HG03571 (cell line): Measurements from ENCODE around the gene OR51V1.

ENCODE experiments used
- ATAC-seq: cut with Tn5 transposase; IDR thresholded peaks from one replicate; pipeline ENCODE4 v1.9.1; 2021; ENCODE audit not compliant: unreplicated experiment

Gene OR51V1

DNA sequence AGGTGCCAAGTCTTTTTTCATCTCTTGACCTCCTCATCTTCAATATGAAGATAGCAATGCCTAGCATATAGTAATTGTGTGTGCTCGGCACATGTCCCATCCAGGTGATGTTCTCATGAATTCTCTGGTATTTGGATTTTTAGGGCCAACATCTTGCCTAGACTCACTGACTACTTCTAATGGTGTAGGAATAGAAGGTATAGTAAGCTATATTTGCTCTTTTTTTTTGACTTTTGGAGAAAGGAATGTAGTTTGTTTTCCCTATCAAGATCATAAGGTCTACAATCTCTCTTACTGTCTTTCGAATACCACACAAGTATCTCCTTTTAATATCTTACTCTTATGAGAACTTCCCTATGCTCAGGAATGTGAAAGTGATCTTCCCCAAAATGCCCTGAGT, 30.6 kb upstream of the OR51V1 start:
- ATAC-seq = no peak

DNA sequence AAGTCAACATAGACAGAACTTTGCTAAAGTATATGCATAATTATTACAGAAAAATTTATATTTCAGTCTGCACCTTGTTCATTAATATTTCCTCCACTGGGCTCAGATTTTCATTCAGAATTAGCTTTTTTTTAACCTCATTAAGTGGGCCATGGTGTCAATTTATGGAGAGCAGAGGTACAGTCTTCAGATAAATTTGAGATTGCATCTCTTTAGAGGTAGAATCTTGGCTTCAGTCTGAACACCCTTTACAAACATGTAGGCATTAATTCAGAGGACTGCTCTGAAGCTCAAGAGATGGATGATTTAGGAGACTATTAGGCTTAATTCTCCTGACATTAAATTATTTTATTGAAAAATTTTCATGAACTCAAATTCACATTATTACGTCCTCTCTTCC, 29.8 kb upstream of the OR51V1 start:
- no peak for ATAC-seq

DNA sequence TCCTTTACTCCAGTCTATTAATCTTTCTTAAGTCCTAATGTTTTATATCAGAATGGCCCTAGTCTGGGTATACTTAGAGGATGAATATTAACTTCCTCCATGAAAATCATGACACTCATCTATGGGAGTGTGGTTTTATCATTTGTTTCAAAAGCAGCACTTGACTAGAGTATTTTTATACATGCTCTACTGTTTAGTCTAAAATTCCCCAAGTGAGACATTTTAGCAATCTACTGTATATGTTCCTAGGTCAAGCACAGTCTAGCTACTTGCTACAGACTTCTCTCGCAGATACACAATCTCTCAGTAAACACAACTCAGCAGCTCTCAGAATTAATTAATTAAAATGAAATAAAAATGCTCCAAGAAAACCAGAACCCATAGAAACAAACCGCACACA, 29.3 kb upstream of the OR51V1 start:
- no peak for ATAC-seq

- ATAC-seq = no peak
Measured at GRCh38 chr11:5229356-5229755, 28.9 kb upstream of the OR51V1 start.

DNA sequence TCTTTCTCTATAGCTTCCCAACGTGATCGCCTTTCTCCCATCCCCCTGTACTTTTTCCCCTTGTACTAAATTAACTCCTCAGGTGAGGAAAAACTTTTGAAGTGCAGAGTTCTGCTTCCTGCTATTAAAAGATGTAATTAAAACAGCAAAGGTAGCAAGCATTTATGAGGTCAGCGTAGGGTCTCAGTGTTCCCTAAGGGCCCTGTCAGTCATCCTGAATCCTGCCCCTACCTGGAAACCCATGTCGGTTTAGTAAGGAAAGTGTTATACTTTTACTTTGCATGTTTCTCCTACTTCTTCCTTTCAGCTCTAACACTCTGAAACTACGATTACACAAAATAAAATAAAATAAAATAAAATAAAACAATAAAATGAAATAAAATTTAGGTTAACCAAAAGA, 27.6 kb upstream of the OR51V1 start:
- ATAC-seq = no peak

DNA sequence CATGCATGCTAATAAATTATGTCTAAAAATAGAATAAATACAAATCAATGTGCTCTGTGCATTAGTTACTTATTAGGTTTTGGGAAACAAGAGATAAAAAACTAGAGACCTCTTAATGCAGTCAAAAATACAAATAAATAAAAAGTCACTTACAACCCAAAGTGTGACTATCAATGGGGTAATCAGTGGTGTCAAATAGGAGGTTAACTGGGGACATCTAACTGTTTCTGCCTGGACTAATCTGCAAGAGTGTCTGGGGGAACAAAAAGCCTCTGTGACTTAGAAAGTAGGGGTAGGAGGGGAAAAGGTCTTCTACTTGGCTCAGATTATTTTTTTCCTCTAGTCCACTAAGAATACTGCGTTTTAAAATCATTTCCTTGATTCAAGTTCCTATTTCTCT, 27.2 kb upstream of the OR51V1 start:
- ATAC-seq = no peak

GRCh38 chr11:5226732-5227310, 26.3 kb upstream of the OR51V1 start, which contains the start of gene HBB:
TSS of gene HBB (minus strand) at chr11:5227071. CDS start at chr11:5227021, 50 bp downstream.
- no peak for ATAC-seq

DNA sequence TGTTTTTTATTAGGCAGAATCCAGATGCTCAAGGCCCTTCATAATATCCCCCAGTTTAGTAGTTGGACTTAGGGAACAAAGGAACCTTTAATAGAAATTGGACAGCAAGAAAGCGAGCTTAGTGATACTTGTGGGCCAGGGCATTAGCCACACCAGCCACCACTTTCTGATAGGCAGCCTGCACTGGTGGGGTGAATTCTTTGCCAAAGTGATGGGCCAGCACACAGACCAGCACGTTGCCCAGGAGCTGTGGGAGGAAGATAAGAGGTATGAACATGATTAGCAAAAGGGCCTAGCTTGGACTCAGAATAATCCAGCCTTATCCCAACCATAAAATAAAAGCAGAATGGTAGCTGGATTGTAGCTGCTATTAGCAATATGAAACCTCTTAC, 25.0 kb upstream of the OR51V1 start:
- ATAC-seq = no peak

GRCh38 chr11:5224538-5225479, 24.3 kb upstream of the OR51V1 start:
- no peak for ATAC-seq

DNA sequence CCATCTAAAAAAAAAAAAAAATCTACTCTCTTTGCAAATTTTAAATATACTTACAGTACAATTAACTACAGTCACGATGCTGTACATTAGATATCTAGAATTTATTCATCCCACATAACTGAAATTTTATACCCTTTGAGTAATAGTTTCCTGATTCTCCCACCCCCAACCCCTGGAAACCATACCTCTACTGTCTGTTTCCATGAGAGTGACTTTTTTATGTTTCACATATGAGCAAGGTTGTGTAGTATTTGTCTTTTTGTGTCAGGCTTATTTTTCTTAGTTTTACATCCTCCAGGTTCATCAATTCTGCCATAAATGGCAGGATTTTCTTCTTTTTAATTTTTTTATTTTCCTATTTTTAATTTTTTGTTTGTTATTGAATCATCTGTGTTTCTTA, 23.2 kb upstream of the OR51V1 start:
- ATAC-seq = no peak

DNA sequence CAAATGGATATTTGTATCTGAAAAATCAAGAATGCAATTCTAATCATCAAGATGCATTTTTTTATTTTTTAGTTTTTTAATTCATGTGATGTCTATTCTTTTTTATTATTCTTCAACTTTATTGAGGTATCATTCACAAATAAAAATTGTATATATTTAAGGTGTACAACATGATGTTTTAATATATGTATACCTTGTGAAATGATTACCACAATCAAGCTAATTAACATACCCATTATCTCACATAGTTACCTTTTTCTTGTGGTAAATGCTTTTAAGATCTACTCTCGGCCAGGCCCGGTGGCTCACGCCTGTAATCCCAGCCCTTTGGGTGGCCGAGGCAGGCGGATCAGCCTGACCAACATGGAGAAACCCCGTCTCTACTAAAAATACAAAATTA, 22.7 kb upstream of the OR51V1 start:
- no peak for ATAC-seq

- ATAC-seq = no peak
Measured at GRCh38 chr11:5210376-5210885, 9.9 kb upstream of the OR51V1 start.

- no peak for ATAC-seq
Measured at GRCh38 chr11:5204787-5205186, 4.3 kb upstream of the OR51V1 start.

DNA sequence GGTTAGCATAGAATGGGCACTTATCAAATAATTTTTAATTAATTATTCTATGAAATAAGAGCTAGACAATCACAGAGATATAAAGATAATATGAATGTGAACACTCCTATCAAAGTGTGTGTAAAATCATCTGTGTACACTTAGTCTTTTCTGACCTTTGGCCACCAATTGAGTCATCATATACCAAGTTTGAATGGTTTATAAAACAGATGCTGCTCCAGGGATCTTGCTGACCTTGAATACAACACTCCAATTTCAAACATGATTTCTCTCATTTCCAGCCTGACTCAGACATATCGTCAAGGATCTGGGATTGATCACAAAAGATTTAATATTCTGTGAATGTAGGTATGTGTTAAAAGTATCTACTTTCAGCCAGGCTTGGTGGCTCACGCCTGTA, 2.9 kb upstream of the OR51V1 start:
- no peak for ATAC-seq

DNA sequence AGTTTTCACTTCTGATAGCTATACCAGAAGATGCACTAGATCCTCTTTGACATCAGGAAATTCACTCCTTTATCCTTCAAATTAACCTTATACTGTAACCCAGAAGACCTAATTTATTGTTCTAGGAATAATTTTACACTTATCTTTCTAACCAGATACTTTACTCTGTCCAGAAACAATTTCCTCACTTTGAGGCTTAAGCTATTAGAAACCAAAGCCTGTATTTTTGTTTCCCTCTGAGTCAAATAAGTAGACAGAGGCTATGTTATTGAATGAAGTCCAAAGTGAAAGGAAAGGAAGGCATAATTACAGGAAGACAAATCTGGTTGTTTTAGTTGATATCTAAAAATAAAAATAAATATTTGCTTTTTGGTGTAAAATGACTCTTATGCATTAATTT, 2.2 kb downstream of the OR51V1 start:
- no peak for ATAC-seq

- no peak for ATAC-seq
Measured at GRCh38 chr11:5197536-5197935, 2.9 kb downstream of the OR51V1 start.

- no peak for ATAC-seq
Measured at GRCh38 chr11:5196731-5197130, 3.8 kb downstream of the OR51V1 start.

- no peak for ATAC-seq
Measured at GRCh38 chr11:5196067-5196466, 4.4 kb downstream of the OR51V1 start.

GRCh38 chr11:5192738-5193137, 7.7 kb downstream of the OR51V1 start:
- no peak for ATAC-seq

GRCh38 chr11:5188201-5188600, 12.3 kb downstream of the OR51V1 start:
- no peak for ATAC-seq

GRCh38 chr11:5178046-5178837, 22.2 kb downstream of the OR51V1 start:
- ATAC-seq = no peak
